MM.1S (cell line): Measurements from ENCODE around the gene CC2D2A.

Source experiments
- CTCF ChIP-seq: fragments of 300-600 bp; sonication (generic); IDR thresholded peaks from 2 replicates; pipeline ENCODE4 v1.5.1; 2016; ENCODE audit warnings: antibody characterized with exemption, low read length, mixed read lengths
- EZH2 ChIP-seq: fragments of 300-600 bp; sonication (generic); optimal IDR thresholded peaks from 2 replicates; pipeline ENCODE3; 2017; ENCODE audit warnings: low read depth, mild to moderate bottlenecking, antibody characterized with exemption, low read length, mixed read lengths

- TF ChIP-seq CTCF = no peak
- TF ChIP-seq EZH2 = no peak
Measured at GRCh38 chr4:15638418-15638817, 168.7 kb downstream of the CC2D2A start.
